ENCODE measurements around the gene GLIS1.

GLIS1 gene

DNA sequence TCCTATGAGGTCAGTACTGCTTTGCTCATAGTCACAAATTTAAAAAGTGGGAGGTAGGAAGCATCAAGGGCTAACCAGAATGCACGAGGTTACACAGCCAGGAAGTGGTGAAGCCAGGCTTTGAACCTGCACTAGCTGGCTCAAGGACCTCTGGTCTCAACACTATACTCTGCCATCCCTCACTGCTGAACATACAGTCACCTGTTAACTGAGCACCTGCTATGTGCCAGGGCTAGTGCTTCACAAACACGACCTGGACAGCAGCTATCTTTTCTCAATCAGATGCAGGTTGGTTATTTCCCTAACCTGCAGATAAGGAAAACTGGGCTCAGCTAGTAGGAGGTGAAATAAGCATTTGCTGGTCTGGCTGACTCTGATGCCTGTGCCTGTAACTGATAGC is 73.0 kb downstream of the GLIS1 start:
- no peak for DNase-seq (ENCODE audit: low spot score)
- TF ChIP-seq, protein P1, sequence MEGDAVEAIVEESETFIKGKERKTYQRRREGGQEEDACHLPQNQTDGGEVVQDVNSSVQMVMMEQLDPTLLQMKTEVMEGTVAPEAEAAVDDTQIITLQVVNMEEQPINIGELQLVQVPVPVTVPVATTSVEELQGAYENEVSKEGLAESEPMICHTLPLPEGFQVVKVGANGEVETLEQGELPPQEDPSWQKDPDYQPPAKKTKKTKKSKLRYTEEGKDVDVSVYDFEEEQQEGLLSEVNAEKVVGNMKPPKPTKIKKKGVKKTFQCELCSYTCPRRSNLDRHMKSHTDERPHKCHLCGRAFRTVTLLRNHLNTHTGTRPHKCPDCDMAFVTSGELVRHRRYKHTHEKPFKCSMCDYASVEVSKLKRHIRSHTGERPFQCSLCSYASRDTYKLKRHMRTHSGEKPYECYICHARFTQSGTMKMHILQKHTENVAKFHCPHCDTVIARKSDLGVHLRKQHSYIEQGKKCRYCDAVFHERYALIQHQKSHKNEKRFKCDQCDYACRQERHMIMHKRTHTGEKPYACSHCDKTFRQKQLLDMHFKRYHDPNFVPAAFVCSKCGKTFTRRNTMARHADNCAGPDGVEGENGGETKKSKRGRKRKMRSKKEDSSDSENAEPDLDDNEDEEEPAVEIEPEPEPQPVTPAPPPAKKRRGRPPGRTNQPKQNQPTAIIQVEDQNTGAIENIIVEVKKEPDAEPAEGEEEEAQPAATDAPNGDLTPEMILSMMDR (IDR thresholded peaks at IDR 0.05; ENCODE audit: extremely low read depth, missing control alignments): no peak

DNA sequence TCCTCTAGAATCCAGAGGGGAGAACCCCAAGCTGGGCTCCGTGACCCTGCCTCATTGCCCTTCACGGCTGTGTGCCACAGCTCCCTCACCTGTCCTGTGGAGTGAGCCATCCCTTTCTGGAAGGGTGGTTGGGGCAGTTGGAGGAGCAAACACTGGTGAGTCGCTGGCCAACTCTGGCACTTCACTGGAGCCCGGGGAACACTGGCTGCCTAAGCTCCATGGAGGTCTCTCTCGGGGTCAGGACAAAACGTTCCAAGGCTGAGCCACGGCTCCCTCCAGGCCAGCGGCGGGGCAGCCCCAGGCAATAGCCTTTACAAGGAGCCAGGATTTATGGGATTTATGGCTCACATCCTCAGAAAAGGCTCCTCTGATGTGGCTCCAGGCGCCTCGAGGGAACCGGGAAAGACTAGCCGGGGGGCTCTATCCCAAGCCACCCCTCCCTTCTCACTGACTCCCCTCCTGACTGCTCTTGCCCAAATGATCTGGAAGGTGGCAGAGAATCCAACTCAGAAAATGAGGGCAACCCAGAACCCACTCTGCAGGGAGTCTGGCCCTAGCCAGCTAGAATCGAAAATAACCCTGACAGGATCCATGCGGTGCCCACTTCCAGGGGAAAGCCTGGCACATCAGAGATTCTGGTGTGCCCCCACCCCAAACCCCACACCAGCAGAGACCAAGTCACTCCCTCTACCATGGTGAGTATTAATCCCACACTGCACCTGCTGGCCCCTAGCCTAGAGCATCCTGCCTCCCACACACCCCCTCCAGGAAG is 75.2 kb downstream of the GLIS1 start:
- TF ChIP-seq, protein P1 (IDR thresholded peaks at IDR 0.05; ENCODE audit: extremely low read depth, missing control alignments): no peak
- DNase-seq (ENCODE audit: low spot score): no peak

DNA sequence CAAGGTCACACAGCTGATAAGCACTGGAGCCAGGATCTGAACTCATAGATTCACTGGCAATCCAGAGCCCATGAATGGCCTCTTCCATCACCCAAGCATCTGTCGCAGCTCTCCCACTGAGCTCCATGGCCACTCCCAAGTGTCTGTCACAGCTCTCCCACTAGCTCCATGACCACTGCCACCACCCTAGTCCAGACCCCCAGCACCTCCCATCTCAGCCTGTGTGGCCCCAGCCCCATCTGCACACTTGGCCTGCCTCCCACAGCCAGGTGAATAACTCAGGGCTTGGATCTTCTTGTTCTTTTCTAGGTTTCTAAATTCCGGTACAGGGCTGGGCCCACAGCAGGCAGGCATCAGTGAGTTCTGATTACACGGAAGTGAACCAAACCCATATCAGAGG is 76.0 kb downstream of the GLIS1 start:
- TF ChIP-seq, protein P1 (IDR thresholded peaks at IDR 0.05; ENCODE audit: extremely low read depth, missing control alignments): no peak
- no peak for DNase-seq (ENCODE audit: low spot score)

DNA sequence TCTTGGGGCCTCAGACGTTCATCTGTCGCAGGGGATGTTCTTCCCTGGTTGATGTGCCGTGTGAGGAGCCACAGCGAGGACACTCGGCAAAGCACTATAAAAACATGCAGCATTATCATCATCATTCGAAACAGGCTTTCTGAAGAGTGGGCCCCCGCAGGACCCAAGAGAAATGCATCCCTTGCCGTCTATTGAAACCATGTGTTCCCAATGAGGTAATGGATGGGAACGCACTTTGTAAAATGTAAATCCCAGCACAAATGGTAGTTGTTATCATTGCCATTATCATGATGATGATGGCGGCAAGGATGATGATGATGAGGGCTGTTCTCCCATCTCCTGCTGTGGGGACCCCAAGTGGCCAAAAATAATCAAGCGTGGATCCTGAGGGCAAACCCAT is 76.8 kb downstream of the GLIS1 start:
- DNase-seq (ENCODE audit: low spot score): no peak
- TF ChIP-seq, protein P1 (IDR thresholded peaks at IDR 0.05; ENCODE audit: extremely low read depth, missing control alignments): no peak

DNA sequence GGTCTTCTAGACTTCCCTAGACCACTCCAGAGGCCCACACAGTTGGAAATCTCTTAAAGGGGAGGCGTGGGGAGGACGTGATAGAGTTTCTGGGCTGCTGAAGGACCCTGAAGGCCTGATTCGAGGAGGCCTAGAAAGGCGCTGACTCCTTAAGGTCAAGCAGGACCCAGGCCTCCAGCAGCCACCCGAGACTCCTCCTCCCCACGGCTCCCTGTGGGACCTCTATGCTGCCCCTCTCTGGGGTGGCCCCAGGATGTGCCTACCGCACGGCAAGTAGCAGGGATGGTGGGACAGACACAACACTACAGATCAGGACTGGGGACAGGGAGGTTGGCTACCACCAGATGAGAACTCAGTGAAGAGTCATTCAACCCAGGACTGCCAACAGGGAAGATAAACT is 77.5 kb downstream of the GLIS1 start:
- DNase-seq (ENCODE audit: low spot score): no peak
- TF ChIP-seq, protein P1 (IDR thresholded peaks at IDR 0.05; ENCODE audit: extremely low read depth, missing control alignments): no peak

DNA sequence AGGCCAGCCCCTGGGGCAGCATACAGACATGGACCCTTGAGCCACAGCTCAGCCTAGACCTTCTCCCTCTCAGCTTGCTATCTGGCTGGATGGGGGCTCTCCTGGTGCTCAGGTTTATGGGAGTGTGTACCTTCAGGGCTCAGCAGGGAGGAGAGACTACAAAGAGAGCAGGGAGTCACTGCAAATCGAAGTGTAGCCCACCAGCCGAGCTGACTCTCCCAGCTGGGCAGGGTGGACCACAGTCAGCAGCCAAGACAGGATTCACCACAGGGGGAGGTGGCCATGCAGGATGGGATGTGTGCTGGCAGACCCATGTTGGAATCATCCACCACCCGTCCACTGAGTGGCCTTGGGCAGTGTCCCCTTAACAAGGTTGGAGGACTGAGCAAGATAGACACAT is 78.3 kb downstream of the GLIS1 start:
- DNase-seq (ENCODE audit: low spot score): no peak
- TF ChIP-seq, protein P1 (IDR thresholded peaks at IDR 0.05; ENCODE audit: extremely low read depth, missing control alignments): no peak

DNA sequence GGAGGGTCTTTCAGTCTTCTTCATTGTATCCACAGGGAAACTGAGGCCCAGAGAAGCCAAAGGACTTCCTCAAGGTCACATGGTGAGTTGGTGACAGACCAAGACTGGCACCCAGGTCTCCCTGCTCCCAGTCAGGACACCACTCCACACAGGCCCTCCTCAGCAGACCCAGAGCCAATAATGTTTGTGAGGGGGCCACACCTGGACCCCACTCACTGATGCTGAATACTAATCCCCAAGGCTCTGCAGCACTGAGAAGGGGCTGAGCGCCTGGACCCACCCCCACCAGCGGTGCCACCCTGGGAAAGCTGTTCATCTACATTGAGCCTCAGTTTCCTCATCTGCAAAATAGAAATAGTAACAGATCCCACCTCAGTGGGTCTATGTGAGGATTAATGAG is 79.5 kb downstream of the GLIS1 start:
- TF ChIP-seq, protein P1 (IDR thresholded peaks at IDR 0.05; ENCODE audit: extremely low read depth, missing control alignments): no peak

More for the DNA sequence above, 79.5 kb downstream of the GLIS1 start:
- no peak for DNase-seq (ENCODE audit: low spot score)

Data from GM20000 (cell line).